COLO829 (cell line): ENCODE data around the gene STYXL2.

ENCODE experiments used
- DNase-seq: peaks from one replicate; pipeline ENCODE4 v3.0.0; 2012; ENCODE audit warnings: low spot score

Gene STYXL2

GRCh38 chr1:167136806-167137205, 42.9 kb downstream of the STYXL2 start:
- no peak for DNase-seq

- DNase-seq = no peak
These were observed 43.5 kb downstream of the STYXL2 start for GRCh38 chr1:167137332-167137781.

DNA sequence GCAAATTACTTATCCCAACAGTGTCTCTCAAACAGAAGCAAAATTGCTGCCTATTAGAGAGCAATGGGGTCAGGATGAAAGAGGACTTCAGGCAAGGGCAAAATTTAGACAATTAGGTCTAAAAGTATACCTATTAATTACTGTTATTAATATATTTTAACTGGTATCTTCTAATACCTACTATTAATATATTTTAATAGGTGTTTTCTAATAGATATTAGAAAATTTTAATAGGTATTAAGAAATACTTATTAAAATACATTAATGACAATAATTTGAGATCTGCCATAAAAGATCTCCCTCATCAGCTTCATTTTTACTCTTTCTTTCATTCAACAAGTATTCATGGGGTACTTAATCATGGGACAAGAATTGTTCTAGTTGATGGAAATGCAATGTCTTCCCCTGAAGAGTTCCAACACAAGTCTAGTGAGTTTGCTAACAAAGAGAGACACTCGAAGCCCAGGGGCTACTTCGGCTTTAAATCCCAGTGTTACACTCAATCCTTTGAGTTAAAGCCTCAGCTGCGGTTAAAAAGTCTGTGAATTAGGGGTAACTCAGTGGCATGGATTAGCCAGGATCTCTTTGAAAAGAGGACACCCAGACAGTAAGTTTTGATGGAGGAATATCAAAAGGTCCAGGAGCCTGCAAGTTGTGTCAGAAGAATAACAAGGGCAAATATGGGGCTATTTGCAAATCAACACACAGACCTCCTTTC, 44.1 kb downstream of the STYXL2 start:
- DNase-seq = no peak

DNA sequence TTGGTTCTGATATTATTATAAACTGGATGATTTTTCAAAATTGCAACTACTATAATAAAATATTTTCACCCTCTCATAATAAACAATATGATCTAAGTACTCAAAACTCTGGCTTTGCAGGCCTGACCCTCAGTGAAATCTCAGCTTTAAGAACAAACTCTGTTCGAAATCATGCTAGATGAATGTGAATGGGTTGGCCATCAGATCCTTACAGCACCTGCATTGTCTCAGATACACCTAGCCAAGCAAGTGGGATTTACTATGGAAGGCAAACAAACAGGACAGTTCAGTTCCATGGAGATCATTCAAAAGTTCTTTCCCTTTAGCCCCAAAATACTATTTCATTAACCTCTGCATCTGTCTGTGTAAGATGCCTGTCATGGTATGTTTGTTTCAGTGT, 44.8 kb downstream of the STYXL2 start:
- DNase-seq = no peak

DNA sequence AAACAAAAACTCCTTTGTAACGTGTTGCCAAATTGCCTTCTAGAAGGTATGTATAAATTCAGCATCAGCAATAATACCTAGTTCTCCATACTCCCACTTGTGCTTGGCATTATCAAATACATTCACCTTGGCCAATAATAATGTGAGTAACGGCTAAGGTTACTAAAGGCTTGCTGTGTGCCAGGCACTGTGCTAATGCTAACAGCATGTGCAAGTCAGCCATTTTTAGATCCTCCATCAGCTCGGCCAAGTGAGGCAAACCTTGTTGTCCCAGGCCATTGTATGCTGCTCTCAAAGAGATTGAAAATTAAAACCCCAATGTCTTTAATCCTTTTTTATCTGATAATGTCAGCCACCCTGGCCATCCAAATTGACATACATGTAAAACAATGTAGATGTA, 48.1 kb downstream of the STYXL2 start:
- DNase-seq = no peak
